OCI-LY3 (cell line): ENCODE results near the gene HOXA9.

Experiments
- EZH2phosphoT487 ChIP-seq: fragments of 200-600 bp; shearing (Covaris generic); IDR thresholded peaks from 2 replicates; pipeline ENCODE4 v1.6.1; 2018; ENCODE audit warnings: antibody characterized with exemption, mixed run types, low read depth
- TF ChIP-seq, protein P1 (sequence below): fragments of 200-600, 300-600 bp; sonication (generic); IDR thresholded peaks from 2 replicates; pipeline ENCODE4 v1.5.1; 2014; ENCODE audit warnings: antibody characterized with exemption, low read length, low read depth

DNA sequence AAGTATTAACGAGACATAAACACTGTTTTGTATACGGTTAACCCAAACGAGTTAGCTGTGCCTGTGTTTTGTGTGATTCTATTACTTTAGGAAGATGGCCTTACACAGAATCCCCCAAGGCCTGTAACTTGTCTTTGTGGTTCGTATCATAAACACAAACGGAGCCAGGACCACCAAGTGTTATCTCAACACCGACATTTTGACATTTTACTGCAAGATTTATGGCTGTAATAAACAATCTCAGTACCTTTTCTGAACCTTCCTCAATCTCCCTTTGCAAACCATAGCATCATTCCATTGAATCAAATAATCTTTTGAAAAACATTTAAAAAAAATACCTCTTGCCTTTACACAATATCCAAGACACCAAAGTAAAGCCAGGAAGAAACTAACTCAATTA, 32.4 kb downstream of the HOXA9 start:
- TF ChIP-seq, protein P1, sequence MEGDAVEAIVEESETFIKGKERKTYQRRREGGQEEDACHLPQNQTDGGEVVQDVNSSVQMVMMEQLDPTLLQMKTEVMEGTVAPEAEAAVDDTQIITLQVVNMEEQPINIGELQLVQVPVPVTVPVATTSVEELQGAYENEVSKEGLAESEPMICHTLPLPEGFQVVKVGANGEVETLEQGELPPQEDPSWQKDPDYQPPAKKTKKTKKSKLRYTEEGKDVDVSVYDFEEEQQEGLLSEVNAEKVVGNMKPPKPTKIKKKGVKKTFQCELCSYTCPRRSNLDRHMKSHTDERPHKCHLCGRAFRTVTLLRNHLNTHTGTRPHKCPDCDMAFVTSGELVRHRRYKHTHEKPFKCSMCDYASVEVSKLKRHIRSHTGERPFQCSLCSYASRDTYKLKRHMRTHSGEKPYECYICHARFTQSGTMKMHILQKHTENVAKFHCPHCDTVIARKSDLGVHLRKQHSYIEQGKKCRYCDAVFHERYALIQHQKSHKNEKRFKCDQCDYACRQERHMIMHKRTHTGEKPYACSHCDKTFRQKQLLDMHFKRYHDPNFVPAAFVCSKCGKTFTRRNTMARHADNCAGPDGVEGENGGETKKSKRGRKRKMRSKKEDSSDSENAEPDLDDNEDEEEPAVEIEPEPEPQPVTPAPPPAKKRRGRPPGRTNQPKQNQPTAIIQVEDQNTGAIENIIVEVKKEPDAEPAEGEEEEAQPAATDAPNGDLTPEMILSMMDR = no peak
- TF ChIP-seq EZH2phosphoT487 = no peak
